Transverse colon (tissue), 3 donors: Measurements from ENCODE around the gene TCEA3.

ENCODE experiments used
- POLR2A ChIP-seq: fragments of 450-650 bp; IDR thresholded peaks from one replicate; pipeline ENCODE4 v1.6.1; 2016; ENCODE audit warnings: antibody characterized with exemption, mild to moderate bottlenecking, moderate library complexity
- TF ChIP-seq, protein P1 (sequence below), 5 experiments: fragments of 200-600 bp in 3 of 5; fragments of 450-650 bp in 2 of 5; sonication (generic) in 3 of 5; IDR thresholded peaks; 1 replicate in 2 of 5; 2 replicates in 3 of 5; pipeline ENCODE4 v1.5.1; 2016 to 2017; ENCODE audit warnings: antibody characterized with exemption in 5 of 5, inconsistent platforms in 3 of 5, mild to moderate bottlenecking in 2 of 5, moderate library complexity in 1 of 5

DNA sequence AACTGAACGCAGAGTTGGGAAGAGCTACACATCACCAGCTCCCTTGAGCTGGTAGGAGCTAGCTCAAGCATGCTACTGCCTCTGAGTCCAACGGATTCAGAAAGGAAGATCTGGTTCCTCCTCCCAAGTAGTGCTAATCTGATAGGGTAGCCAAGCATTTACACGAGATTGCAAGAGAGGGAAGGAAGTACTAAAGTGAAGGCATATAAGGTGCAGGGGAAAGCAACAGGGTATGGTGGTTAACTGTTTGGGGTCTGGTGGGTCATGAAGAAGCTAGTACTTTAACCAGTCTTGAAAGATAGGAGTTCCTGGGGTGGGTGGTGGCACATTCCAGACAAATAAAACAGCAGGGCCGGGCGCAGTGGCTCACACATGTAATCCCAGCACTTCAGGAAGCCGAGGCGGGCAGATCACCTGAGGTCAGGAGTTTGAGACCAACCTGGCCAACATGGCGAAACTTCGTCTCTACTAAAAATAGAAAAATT is 34.7 kb downstream of the TCEA3 start:
- TF ChIP-seq, protein P1, sequence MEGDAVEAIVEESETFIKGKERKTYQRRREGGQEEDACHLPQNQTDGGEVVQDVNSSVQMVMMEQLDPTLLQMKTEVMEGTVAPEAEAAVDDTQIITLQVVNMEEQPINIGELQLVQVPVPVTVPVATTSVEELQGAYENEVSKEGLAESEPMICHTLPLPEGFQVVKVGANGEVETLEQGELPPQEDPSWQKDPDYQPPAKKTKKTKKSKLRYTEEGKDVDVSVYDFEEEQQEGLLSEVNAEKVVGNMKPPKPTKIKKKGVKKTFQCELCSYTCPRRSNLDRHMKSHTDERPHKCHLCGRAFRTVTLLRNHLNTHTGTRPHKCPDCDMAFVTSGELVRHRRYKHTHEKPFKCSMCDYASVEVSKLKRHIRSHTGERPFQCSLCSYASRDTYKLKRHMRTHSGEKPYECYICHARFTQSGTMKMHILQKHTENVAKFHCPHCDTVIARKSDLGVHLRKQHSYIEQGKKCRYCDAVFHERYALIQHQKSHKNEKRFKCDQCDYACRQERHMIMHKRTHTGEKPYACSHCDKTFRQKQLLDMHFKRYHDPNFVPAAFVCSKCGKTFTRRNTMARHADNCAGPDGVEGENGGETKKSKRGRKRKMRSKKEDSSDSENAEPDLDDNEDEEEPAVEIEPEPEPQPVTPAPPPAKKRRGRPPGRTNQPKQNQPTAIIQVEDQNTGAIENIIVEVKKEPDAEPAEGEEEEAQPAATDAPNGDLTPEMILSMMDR (IDR thresholded peaks at IDR 0.05): no peak
- TF ChIP-seq POLR2A: no peak
